Measurements from ENCODE around the gene GORAB.

DNA sequence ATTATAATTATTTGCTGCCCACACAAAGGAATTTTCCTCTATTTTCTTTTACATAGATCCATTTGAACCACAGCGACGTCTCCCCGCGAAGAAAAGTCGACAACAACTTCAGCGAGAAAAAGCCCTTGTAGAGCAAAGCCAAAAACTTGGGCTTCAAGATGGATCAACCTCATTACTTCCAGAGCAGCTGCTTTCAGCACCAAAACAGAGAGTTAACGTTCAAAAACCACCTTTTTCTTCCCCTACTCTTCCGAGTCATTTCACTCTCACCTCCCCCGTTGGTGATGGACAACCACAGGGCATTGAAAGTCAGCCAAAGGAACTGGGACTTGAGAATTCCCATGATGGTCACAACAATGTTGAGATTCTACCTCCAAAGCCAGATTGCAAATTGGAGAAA lies 7.2 kb downstream of the GORAB start:
- TF ChIP-seq JUN (IDR thresholded peaks at IDR 0.05) (no peak), FOSB (CRISPR knock-in tag; IDR thresholded peaks at IDR 0.05) (no peak), BCL3 (IDR thresholded peaks at IDR 0.05) (no peak), CEBPB (IDR thresholded peaks at IDR 0.05) (no peak), PBX3 (IDR thresholded peaks at IDR 0.05) (no peak), CTCF (IDR thresholded peaks at IDR 0.05) (no peak), POLR2A (IDR thresholded peaks at IDR 0.05; ENCODE audit: low read length) (no peak), PHF8 (IDR thresholded peaks at IDR 0.05; ENCODE audit: borderline replicate concordance, low read depth) (no peak), CHD2 (IDR thresholded peaks at IDR 0.05; ENCODE audit: low read length, partially characterized antibody) (no peak)
- TF ChIP-seq, protein P1, sequence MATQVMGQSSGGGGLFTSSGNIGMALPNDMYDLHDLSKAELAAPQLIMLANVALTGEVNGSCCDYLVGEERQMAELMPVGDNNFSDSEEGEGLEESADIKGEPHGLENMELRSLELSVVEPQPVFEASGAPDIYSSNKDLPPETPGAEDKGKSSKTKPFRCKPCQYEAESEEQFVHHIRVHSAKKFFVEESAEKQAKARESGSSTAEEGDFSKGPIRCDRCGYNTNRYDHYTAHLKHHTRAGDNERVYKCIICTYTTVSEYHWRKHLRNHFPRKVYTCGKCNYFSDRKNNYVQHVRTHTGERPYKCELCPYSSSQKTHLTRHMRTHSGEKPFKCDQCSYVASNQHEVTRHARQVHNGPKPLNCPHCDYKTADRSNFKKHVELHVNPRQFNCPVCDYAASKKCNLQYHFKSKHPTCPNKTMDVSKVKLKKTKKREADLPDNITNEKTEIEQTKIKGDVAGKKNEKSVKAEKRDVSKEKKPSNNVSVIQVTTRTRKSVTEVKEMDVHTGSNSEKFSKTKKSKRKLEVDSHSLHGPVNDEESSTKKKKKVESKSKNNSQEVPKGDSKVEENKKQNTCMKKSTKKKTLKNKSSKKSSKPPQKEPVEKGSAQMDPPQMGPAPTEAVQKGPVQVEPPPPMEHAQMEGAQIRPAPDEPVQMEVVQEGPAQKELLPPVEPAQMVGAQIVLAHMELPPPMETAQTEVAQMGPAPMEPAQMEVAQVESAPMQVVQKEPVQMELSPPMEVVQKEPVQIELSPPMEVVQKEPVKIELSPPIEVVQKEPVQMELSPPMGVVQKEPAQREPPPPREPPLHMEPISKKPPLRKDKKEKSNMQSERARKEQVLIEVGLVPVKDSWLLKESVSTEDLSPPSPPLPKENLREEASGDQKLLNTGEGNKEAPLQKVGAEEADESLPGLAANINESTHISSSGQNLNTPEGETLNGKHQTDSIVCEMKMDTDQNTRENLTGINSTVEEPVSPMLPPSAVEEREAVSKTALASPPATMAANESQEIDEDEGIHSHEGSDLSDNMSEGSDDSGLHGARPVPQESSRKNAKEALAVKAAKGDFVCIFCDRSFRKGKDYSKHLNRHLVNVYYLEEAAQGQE (IDR thresholded peaks at IDR 0.05) = no peak
